Activated CD4-positive, CD25-positive, alpha-beta regulatory T cell treated with anti-CD3 and anti-CD28 coated beads, Interleukin-2, amount 50 U/mL, for 72 hours (primary cell): ENCODE results near the gene NVL.
"Not testable (repeated sequence)": the region's sequence is repeated elsewhere in the genome, so short reads cannot be mapped to it uniquely, and the experiment has no call there.

Experiments used
- DNase-seq: peaks from one replicate; pipeline ENCODE4 v3.0.0; 2021

The NVL gene

DNA sequence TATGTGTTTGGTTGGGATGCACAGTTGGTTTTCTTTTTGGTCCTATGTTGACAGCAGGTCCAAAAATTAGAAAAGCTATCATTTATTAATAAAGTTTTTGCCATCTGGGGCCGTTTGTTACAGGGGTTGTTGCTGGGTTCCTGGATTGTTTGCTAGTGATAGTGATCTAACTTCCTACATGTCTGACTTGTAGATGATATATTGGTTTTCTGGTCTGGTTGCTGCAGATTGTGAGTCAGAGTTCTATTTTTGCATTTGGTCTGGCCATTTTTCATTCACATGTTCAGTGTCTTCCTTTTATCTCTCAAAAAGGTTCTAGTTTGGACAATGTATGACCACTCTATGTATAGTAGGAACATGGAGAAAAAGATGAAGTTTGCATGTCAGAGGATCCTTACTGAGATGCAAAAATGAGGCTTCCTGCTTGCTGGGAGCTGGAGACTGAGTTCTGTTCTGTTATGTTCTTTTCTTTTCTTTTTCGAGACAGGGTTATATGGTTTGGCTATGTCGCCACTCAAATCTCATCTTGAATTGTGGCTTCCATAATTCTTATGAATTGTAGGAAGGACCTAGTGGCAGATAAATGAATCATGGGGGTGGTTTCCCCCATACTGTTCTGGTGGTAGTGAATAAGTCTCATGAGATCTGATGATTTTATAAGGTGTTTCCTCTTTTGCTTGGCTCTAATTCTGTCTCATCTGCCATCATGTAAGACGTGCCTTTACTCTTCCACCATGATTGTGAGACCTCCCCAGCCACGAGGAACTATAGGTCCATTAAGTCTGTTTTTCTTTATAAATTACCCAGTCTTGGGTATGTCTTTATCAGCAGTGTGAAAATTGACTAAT lies 4.2 kb upstream of the NVL start:
- DNase-seq = no peak

DNA sequence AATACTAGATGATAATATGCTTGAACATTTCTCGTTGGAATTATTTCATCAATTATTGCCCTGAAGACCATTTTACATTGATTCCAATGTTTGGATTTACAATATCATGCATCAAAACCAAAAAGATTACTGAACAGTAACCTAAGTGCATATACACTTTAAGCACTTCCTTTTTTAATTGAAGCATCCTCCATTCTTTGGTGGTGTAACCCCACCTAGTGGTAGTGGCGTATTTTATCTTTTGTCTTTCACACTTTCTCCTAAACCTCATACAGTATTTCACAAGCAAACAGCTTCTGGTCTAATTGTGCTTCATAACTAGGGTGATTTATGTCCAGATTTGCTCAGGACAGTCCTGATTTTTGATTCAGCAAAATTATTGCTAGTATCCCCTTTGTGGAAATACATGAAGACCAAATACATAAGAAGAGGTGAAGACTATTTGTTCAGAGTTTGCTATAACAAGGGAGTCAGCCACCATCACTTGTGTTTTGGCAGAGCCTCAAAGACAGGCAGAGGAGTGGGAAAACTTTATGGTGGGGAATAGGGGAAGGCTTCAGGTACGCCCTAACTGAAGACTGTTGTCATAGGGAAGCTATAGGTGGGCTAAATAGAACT lies 3.4 kb upstream of the NVL start:
- no peak for DNase-seq

DNA sequence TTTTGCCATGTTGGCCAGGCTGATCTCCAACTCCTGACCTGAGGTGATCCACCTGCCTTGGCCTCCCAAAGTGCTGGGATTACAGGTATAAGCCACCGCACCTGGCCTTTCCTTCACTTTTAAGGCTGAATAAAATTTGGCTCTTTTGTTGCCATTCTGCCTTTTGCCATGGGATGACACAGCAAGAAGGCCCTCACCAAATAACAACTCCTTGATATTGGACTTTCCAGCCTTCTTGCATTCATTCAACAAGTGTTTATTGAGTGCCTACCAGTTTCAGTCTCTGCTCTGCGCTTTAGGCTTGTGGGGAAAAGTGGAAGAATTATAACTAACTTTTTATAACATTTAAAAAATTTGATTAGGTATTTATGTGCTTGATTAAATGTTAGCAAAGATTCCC lies 1.9 kb upstream of the NVL start:
- no peak for DNase-seq

DNA sequence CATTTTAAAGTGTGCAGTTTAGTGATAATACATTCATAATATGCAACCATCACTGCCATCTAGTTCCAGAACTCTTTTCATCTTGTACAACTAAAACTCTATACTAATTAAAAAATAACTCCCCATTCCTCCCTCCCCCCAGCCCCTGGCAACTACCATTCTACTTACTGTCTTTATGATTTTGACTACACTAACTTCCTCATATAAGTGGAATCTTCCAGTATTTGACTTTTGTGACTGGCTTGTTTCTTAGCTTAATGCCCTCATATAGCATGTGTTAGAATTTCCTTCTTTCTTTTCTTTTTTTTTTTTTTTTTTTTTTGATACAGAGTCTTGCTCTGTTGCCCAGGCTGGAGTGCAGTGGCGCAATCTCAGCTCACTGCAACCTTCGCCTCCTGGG lies 1.4 kb upstream of the NVL start:
- no peak for DNase-seq

DNA sequence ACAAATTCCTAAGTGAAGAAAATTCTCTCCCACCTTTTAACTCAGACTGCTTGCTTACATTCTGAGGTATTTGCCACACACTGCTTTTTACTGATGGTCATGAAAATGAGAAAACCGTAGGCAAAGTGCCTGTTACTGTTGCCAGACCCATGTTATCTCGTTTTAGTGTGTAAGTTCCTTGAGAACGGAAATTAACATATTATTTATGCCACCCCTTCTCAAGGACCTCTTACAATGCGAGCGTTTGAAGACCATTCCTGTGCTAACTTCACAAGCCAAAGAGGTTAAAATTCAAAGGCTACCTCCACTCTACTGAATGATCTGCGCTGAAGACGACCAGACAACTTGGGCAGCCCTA lies 509 bp downstream of the NVL start:
- DNase-seq = no peak

DNA sequence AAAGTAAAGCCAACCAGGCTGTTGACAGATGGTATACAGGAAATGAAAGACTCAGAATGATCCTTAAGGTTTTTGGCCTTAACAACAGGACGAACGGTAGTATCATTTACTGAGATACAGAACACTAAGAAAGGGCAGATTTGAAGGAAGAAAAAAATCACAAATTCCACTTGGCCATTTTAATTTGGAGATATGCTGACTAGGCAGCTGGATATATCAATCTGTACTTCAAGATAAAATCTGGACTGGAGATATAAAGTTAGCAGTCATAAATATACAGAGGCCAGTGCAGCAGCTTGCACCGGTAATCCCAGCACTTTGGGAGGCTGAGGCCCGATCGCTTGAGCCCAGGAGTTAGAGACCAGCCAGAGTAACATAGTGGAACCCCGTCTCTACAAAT lies 1.3 kb downstream of the NVL start:
- DNase-seq = no peak

DNA sequence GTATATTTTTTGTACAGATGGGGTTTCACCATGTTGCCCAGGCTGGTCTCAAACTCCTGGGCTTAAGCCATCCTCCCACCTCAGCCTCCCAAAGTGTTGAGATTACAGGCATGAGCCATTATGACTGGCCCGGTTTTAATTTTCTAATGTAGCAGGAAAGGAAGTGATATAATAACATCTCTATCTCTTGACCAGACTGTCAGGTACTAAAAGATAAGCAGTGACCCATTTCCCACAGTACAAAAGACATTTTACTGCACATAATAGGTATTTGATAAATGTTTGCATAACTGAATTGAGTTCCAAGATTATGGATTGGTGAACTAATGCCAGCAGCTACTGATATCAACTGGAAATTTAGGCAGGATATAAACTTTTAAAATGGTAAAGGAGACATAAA lies 4.0 kb downstream of the NVL start:
- no peak for DNase-seq

DNA sequence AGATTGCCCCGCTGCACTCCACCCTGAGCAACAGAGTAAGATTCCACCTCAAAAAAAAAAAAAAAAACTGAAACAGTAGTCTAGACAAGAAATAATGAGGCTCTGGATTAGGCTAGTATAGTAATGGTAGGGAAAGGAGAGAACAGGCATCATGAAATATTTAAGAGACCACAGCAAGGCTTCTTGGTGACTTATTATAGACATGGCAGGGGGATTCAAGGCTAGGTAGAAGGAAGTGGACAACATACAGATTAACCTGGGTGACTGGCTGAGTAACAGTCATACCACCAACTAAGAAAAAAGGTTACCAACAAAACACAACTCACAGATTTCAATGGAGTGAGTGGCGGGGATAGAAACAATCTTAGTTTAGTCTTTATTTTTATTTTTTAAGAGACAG lies 8.3 kb downstream of the NVL start:
- DNase-seq = no peak

DNA sequence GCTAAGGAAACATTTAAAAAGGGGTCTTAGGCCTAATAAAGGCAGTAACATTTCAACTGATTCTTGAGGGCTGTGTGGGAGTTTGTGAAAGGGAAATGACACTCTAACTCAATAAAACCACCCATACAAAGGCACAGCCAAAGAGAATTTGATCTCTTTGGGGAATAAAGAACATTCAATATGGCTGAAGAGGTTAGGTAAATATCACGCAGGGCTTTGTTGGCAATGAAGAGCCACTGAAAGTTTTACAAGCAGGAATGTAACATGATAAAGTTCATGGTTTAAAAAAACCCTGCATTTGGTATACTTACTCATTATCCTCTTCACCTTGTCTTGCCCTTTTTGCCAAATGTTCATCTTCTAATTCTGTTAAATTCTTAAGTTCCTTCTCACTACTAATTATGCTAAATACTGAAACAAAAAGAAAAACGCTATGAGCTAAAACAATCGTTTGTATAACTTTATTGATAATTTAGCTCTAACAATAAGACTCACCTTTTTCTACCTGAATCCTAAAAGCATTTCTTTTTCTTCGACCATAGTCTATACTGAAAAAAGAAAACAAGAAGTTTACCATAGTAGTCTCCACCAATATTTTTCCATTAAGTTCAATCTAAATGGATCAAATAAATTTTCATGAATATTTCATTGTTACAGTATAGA lies 12.5 kb downstream of the NVL start:
- DNase-seq = no peak

DNA sequence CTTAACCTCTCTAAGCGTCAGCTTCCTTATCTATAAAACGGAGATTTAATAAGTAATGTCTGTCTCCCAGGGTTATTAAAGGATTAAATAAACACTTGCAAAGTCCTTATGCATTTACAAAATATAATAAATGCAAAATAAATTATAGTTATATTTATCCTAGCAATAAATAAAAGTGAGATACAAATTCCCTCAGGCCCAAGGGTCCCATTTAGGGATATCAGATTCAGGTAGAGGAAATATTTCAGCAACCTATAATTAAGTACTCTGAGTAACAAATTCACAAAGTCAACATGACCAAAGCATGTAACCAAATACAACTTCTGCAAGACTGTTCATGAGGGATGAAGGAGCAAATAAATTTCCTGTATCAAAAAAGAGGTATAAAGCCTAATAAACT lies 17.9 kb downstream of the NVL start:
- DNase-seq = no peak

DNA sequence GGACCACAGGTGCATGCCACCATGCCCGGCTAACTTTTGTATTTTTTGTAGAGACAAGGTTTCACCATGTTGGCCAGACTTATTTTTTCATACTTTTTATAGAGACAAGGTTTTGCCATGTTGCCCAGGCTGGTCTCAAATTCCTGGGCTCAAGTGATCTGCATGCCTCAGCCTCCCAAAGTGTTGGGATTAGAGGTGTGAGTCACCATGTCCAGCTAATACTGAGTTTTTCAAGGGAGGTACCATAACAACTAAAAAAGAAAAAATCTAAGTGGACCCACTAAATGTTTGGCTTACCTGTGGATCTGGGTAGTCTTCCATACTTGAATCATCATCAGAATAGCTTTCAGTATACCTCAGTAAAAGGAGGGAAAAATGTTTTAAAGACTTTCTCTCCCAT lies 18.5 kb downstream of the NVL start:
- DNase-seq = not testable (repeated sequence)

DNA sequence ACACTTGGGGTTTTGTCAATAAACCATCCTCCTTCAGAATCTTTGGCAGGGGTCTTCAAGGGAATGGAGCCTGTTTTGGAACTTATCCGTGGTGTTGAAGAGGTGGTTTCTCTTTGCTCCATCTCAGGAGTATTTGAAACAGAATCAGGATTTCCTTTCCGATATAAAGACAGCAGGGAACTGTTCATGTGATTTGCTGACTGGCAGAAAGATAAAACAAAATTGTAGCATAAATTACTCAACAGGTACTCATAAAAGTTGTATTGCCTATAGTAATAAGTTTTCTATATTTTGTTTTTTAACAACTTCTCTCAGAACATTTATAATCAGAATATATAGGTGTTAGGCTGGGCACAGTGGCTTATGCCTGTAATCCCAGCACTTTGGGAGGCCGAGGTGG lies 21.9 kb downstream of the NVL start:
- DNase-seq = no peak

DNA sequence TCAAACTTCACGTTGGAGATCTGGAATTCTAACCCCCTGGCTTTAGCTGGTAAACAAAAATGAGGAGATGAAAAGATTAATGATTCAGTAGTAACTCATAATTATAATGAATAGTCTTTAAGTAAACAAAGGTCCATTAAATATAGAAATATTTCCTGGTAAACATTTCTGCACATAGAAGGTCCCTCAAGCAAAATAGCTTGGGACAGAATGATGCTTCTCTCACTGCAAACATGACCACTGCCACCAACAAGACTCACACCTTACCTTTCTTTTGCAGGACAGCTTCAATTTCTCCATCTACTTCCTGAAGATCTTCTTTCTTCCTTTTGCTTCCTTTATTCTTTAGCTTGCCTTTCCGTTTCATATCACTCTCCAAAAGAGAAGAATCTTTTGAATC lies 25.2 kb downstream of the NVL start:
- no peak for DNase-seq

DNA sequence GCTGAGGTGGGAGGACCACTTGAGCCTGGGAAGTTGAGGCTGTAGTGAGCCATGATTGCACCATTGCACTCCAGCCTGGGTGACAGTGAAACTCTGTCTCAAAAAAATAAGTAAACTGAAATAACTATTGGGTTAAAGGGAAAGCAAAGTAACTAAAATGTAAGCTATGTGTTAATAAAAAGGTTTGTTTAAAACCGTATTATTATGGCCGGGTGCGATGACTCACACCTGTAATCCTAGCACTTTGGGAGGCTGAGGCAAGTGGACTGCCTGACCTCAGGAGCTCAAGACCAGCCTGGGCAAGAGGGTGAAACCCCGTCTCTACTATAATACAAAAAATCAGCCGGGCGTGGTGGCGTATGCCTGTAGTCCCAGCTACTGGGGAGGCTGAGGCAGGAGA lies 27.0 kb downstream of the NVL start:
- no peak for DNase-seq

DNA sequence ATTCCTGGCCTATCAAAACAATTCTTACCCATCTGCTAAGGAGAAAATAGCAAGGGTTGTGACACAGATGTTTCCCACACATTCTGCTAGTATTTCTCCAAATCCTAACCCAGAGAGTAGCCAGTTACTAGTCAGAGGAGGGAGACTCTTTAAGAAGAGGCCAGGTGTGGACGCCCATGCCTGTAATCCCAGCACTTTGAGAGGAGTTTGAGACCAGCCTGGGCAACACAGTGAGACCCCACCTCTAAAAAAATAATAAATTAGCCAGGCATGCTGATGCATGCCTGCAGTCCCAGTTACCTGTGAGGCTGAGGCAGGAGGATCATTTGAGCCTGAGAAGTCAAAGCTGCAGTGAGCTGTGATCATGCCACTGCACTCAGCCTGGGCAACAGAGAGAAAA lies 28.6 kb downstream of the NVL start:
- no peak for DNase-seq

DNA sequence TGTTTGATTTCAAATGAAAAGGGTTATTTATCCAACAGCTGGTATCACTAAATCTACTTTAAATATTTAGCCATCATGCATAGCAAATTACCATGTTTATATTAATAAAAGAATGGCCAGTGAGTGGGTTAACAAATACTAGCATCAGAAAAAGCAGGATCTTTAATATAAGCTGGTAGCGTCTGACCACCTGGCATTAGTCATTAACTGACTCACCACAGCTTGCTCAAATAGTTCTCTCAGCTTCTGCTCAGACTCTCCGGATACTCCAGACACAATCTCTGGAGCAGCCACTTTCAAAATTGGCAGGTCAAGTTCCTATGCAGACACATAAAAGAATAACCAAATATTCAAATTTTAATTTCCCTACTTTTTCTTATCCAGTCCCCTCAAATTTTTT lies 29.6 kb downstream of the NVL start:
- no peak for DNase-seq

DNA sequence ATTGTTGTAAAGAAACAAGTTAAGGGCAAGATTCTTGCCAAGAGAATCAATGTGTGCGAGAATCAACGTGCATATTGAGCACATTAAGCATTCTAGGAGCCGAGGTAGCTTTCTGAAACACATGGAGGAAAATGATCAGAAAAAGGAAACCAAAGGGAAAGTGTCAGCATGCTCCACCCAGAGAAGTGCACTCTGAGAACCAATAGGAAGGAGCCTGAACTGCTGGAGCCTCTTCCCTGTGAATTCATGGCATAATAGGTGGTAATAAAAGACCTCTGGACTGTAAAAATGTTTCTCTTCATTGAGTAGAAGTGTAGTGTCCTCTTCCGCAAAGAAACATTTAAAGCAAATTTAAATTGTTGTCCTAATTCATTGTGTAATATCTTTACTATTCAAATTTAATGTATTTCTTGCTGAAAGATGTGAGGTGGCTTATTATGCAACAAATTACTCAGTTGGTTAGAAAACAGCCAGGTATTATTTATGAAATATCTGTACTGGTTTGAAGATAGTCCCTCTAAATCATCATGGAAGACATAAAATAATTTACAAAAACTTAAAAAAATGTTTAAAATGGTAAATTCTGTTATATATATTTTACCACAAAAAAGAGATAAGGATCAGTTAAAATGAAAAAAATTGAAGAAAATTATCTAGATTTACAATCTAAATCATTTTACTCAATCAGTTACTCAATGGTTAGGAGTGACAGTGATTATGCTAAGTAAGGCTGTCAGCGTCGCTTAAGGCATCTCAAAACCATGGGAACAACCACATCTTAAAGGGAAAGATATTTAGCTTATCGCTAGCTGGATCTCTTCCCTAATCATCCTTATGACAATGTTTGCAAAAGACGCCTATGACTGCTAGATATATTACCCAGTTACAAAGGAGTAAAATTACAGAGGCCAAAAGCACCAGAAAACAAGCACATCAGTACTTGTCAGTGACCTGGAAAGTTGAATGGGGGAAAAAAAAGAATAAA lies 31.3 kb downstream of the NVL start:
- no peak for DNase-seq

DNA sequence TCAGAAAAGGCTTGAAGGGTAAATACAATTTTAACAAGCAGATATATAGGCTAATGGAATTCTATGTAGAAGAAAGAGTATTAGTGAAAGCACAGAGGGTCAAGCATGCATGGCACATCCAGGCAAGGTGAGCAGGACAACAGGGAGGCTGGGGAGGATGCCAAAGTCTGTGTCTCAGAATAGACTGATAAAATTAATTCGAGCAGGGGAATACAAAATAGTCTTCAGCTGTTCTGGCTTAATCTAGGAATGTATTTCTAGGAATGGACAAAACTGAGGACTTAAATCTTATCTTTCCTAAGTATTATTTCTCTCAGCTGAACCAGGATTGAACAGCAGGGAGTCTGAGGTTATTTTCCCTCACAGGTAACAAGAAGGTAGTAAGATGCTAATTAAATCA lies 35.2 kb downstream of the NVL start:
- no peak for DNase-seq

DNA sequence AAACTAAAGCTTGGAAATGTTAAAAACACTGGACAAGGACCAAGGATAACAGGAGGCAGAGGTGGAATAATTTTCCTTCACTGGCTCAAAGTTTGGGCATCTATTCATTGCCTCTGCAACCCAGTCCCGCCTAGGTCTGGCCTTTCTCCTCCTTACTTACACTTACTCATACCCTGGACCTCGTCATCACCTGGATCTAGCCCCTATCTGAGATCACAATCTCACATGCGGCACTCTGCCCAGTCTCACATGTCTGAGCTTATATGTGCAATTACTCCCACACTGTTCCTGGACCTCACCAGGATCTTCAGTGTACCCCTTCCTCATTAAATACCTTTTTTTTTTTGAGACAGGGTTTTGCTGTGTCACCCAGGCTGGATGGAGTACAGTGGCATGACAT lies 37.6 kb downstream of the NVL start:
- no peak for DNase-seq

DNA sequence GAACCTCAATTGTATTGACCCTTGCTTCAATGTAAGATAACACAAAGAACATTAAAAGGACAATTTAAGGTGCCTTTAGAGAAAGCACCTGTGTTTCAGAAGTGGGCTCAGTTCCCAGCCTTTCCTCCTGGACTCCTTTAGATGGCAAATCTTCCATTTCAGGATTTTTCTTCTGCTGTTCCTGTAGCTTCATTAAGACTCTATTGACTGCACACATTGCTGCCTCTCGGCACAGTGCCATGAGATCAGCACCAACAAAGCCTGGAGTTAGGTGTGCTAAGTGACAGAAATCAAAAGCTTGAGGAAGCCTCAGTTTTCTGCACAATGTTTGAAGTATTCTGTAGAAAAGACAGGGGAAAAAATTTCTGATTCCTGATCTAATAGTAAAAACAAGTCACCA lies 40.6 kb downstream of the NVL start:
- DNase-seq = no peak

DNA sequence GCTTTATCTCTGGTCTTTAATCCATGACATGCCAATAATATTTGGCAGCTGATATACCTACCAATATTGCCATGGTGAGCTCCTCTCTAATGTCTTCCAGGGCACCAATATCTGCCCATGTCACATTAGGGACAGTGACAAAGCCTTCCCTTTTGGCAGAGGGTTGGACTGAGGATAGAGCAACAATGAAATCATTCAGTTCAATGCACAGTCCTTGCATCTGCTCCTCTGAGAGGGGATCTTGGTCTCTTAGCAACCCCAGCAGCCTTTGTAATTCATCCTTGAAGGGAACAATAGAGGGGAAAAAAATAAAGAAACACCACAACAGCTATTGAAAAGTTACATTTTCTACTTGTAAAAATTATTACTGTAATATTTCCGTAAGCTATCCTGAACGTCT lies 42.3 kb downstream of the NVL start:
- DNase-seq = no peak

DNA sequence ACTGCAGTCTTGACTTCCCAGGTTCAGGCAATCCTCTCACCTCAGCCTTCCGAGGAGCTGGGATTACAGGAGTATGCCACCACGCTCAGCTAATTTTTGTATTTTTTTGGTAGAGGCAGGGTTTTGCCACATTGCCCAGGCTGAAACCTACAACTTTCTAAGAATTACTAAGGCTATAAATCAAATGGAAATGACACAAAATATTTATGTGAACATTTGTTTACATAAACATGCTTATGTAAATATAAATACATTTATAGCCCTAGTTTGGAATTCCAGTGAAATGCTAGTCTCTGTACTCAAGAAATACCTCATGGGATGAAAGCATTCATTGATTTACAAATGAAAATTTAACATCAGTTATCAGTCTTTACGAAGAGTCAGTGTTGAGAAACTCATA lies 47.8 kb downstream of the NVL start:
- DNase-seq = no peak

DNA sequence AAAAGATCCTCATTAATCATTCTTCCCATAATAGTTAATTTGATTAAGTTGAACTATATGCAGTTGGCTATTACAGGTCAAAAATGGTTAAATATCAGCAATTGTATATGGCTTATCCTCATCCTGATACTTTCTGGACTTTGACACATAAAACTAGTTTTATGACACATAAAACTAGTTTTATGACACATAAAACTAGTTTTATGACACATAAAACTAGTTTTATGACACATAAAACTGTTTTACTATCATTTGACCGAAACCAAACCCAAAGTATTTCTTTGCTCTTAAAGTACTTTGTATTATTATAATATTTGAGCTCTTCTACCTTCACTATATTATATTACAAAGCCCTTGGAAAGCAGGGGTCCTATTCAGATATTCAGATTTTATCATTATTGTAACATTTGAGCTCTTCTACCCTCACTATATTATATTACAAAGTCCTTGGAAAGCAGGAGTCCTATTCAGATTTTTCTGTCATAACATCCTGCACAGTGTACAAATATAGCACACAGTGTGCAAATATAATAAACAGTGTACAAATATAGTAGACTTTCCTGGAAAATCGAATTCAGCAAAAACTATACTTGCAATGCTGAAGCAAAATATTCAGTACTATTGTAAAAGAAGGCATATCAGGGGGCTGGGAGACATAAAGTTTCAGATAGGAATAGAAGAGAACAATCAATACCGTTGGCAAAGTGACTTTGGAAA lies 53.0 kb downstream of the NVL start:
- DNase-seq = no peak
